ENCODE results near the gene HDAC8. TPM values are rescaled to one million over a fixed set of nuclear protein-coding genes. Genes with fewer than 3 reads are reported as not detected.

HDAC8 gene
- total RNA-seq, 1 experiment from 2014 or later = 26.2 TPM

GRCh38 chrX:72396117-72396516 is 176.5 kb downstream of the HDAC8 start:
- TF ChIP-seq CTCF (IDR thresholded peaks at IDR 0.05; ENCODE audit: insufficient read depth in 1 of 2, low read depth in 1 of 2, low read length in 1 of 2, severe bottlenecking in 1 of 2, unreplicated experiment in 1 of 2) = no peak
- CTCF ChIA-PET = no interaction called here
- Histone ChIP-seq H3K9me3 (no peaks in the 10 kb centered on the region), H3K4me1 (no peaks in the 10 kb centered on the region), H3K27me3 (replicated peaks; ENCODE audit: control insufficient read depth, insufficient read depth, low read length) (no peaks in the 10 kb centered on the region), H3K36me3 (ENCODE audit: control insufficient read depth, insufficient read depth, low read length) (no peaks in the 10 kb centered on the region), H3K4me3 (ENCODE audit: low read depth, low read length) (no peak overlapping the region)
- Mint-ChIP-seq H3K27me3 (ENCODE audit: insufficient read depth, unreplicated experiment) (no peaks in the 10 kb centered on the region), H3K4me1 (ENCODE audit: low read depth, unreplicated experiment) (no peaks in the 10 kb centered on the region), H3K36me3 (ENCODE audit: insufficient read depth, unreplicated experiment) (no peaks in the 10 kb centered on the region), H3K27ac (ENCODE audit: unreplicated experiment) (no peak overlapping the region), H3K4me3 (ENCODE audit: unreplicated experiment) (no peak overlapping the region), H3K9me3 (ENCODE audit: unreplicated experiment) (no peaks in the 10 kb centered on the region)
- DNase-seq = no peak
- POLR2A ChIA-PET = no interaction called here
- intact Hi-C loops (cut with micrococcal nuclease; ENCODE audit: unreplicated experiment) = no loop called here
- BruUV-seq (replicated peaks) = no TSS peak

GRCh38 chrX:72395237-72395636 is 177.4 kb downstream of the HDAC8 start:
- CTCF ChIA-PET = interaction anchor here (0.6 kb wide), 1 partner anchor 145 kb away, joined by 4 read pairs; no protein-coding TSS in a partner anchor
- no peak overlapping the region for H3K4me3 ChIP-seq (ENCODE audit: low read depth, low read length)
- no peak for DNase-seq
- H3K4me1 ChIP-seq = no peaks in the 10 kb centered on the region
- TF ChIP-seq CTCF (IDR thresholded peaks at IDR 0.05; ENCODE audit: insufficient read depth in 1 of 2, low read depth in 1 of 2, low read length in 1 of 2, severe bottlenecking in 1 of 2, unreplicated experiment in 1 of 2) = no peak
- no peak overlapping the region for H3K27ac Mint-ChIP-seq (ENCODE audit: unreplicated experiment)
- BruUV-seq (replicated peaks) = no TSS peak
- no peaks in the 10 kb centered on the region for H3K9me3 Mint-ChIP-seq (ENCODE audit: unreplicated experiment)
- H3K36me3 ChIP-seq (ENCODE audit: control insufficient read depth, insufficient read depth, low read length) = no peaks in the 10 kb centered on the region
- intact Hi-C loops (cut with micrococcal nuclease; ENCODE audit: unreplicated experiment) = no loop called here
- no peaks in the 10 kb centered on the region for H3K27me3 Mint-ChIP-seq (ENCODE audit: insufficient read depth, unreplicated experiment)
- POLR2A ChIA-PET = interaction anchor here (0.5 kb wide), 1 partner anchor 102 kb away, joined by 7 read pairs; no protein-coding TSS in a partner anchor
- H3K36me3 Mint-ChIP-seq (ENCODE audit: insufficient read depth, unreplicated experiment) = no peaks in the 10 kb centered on the region
- H3K4me1 Mint-ChIP-seq (ENCODE audit: low read depth, unreplicated experiment) = no peaks in the 10 kb centered on the region
- H3K27me3 ChIP-seq (replicated peaks; ENCODE audit: control insufficient read depth, insufficient read depth, low read length) = no peaks in the 10 kb centered on the region
- H3K4me3 Mint-ChIP-seq (ENCODE audit: unreplicated experiment) = no peak overlapping the region
- H3K9me3 ChIP-seq = no peaks in the 10 kb centered on the region

GRCh38 chrX:72394518-72395170 is 178.0 kb downstream of the HDAC8 start:
- ChIA-PET POLR2A (no interaction called here), CTCF (no interaction called here)
- H3K4me1 ChIP-seq = no peaks in the 10 kb centered on the region
- no peak overlapping the region for H3K4me3 ChIP-seq (ENCODE audit: low read depth, low read length)
- Mint-ChIP-seq H3K9me3 (ENCODE audit: unreplicated experiment) (no peaks in the 10 kb centered on the region), H3K4me3 (ENCODE audit: unreplicated experiment) (no peak overlapping the region), H3K36me3 (ENCODE audit: insufficient read depth, unreplicated experiment) (no peaks in the 10 kb centered on the region), H3K27ac (ENCODE audit: unreplicated experiment) (no peak overlapping the region), H3K4me1 (ENCODE audit: low read depth, unreplicated experiment) (no peaks in the 10 kb centered on the region), H3K27me3 (ENCODE audit: insufficient read depth, unreplicated experiment) (no peaks in the 10 kb centered on the region)
- no peaks in the 10 kb centered on the region for H3K36me3 ChIP-seq (ENCODE audit: control insufficient read depth, insufficient read depth, low read length)
- DNase-seq = no peak
- no TSS peak for BruUV-seq (replicated peaks)
- no peaks in the 10 kb centered on the region for H3K27me3 ChIP-seq (replicated peaks; ENCODE audit: control insufficient read depth, insufficient read depth, low read length)
- intact Hi-C loops (cut with micrococcal nuclease; ENCODE audit: unreplicated experiment) = no loop called here
- H3K9me3 ChIP-seq = no peaks in the 10 kb centered on the region
- no peak for TF ChIP-seq CTCF (IDR thresholded peaks at IDR 0.05; ENCODE audit: insufficient read depth in 1 of 2, low read depth in 1 of 2, low read length in 1 of 2, severe bottlenecking in 1 of 2, unreplicated experiment in 1 of 2)

All from Caco-2 (cell line).